HuH-7.5 (cell line): ENCODE results near the gene C1RL.

ENCODE experiments used
- DNase-seq: peaks from one replicate; pipeline ENCODE4 v3.0.0; 2011; ENCODE audit warnings: low spot score

Gene C1RL

GRCh38 chr12:7092229-7092985, 16.6 kb downstream of the C1RL start, which contains the start of gene C1R:
TSS of gene C1R (minus strand) at chr12:7092445. CDS start at chr12:7092388, 57 bp downstream.
- DNase-seq = peak; percentile 46

DNA sequence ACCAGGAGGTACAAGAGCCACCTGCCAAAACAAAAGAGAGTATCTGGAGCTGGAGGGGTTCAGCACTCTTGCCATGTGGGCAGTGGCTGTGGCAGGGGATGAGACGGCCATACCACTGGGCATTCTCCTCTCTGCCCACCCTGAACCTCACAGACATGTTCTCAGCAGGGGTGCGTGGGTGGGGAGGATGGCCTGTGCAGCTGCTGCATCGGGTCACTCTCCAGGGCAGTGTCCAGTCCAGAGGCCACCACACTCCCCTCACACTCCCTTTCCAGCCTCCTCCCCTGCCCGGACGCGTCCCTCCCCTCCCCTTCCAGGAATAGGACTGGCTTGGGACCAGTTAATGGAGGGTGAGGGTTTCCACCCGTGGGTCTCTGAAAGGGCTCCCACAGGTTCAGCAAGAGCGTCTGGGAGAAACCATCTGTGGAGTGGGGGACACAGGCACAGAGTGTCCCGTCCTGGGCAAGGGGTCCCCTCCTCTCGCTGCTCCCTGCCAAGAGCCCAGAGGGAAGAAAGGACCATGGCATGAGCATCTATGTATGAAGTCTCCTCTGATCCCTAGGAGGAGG, 17.3 kb downstream of the C1RL start:
- DNase-seq = no peak

DNA sequence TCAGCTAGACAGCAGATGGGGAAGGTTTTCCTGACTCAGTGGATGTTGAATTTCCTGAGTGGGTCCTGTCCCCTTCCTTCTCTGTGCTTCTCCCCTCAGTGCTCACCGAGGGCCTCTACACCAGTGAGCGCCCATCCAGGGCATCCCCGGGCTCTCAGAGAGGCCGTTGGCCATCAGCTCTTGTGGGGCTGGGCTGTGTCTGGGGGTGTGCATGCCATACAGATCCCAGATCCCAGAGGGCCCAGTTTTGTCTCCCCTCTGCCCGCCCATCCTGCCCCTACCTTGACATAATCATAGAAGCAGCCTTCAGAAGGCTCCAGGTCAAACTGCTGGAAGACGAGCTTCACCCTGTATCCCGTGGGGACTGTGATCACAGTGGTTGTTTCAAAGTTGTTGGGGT, 17.8 kb downstream of the C1RL start:
- DNase-seq = no peak

- no peak for DNase-seq
Measured at GRCh38 chr12:7090222-7090998, 18.6 kb downstream of the C1RL start.

GRCh38 chr12:7089196-7089871, 19.7 kb downstream of the C1RL start:
- DNase-seq = no peak

DNA sequence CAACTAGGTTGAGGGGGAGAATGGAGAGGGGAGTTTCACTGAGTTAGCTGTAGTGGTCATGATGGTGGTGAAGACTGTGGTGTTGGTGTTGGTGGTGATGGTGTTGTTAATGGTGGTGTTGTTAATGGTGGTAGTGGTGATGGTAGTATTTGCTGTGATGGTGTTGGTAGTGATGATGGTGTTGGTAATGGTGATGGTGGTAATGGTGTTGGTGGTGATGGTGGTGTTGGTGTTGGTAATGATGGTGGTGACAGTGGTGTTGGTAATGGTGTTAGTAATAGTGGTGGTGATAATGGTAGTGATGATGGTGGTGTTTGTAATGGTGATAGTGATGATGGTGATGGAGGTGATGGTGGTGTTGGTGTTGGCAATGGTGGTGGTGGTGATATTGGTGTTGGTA, 25.9 kb downstream of the C1RL start:
- no peak for DNase-seq

GRCh38 chr12:7081037-7081436, 28.0 kb downstream of the C1RL start:
- no peak for DNase-seq

DNA sequence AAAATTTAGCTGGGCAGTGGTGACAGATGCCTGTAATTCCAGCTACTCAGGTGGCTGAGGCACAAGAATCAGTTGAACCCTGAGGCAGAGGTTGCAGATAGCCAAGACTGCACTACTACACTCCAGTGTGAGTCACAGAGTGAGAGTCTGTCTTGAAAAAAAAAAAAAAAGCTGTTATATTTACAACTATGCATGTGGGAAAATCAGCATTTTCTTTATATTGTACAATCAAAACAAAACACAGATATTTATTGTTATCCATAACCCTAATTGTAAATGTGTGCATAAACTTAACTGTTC, 29.2 kb downstream of the C1RL start:
- no peak for DNase-seq

- no peak for DNase-seq
Measured at GRCh38 chr12:7078163-7078562, 30.9 kb downstream of the C1RL start.

DNA sequence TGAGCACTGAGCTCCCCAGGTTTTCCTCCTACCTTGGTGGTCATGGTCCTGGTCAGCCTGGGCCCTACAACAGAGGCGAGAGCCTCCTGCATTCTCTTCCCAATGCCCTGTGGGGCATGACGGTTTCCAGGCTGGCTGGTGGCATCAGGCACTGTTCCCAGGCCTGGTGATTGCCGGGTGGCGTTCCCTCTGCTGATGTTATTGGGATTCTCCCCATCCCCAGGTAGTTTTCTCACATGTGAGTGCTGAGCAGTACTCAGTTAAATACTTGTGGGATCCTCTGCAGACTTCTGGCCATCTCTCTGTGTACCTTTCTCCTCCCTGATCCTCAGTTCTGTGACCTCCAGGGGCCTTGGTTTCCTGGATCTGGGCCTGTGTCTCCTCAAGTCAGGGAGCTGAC, 32.5 kb downstream of the C1RL start:
- no peak for DNase-seq

DNA sequence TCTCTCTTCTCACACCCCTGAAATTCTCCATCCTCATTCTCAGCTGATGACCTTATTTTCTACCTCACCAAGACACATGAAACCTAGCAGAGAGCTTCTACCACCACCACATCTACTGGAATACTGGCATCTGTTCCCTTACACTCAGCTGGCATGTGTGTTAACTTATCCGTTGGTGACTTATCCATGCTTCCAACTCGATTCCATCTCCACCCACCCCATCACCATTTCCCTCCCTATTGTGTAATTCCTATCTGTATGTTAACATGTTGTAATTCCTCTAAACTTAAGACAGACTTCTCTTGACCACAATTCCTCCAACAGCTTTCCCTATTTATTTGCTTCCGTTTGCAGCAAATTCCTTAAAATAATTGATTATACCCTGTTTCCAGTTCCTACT, 33.1 kb downstream of the C1RL start:
- DNase-seq = no peak

- no peak for DNase-seq
Measured at GRCh38 chr12:7075518-7075917, 33.5 kb downstream of the C1RL start.

DNA sequence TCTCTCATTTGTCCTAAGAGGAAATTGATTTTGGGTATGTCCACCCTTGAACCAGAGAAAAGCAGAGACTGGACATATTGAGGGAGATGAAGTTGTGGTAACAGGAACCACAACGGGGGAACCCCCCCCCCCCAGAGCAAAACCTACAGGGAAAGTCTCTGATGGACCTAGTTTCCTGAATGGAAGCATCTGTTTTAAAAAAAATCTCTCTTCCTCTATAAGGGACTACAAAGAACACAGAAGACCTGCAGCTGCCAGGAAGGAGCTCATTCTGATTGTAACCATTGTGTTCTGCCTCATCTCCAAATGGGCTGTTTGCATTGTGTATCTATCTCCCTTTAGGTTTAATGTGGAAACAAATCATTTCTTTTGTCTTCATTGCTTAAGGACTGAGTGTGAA, 35.1 kb downstream of the C1RL start:
- no peak for DNase-seq

- DNase-seq = no peak
Measured at GRCh38 chr12:7072554-7072953, 36.5 kb downstream of the C1RL start.

DNA sequence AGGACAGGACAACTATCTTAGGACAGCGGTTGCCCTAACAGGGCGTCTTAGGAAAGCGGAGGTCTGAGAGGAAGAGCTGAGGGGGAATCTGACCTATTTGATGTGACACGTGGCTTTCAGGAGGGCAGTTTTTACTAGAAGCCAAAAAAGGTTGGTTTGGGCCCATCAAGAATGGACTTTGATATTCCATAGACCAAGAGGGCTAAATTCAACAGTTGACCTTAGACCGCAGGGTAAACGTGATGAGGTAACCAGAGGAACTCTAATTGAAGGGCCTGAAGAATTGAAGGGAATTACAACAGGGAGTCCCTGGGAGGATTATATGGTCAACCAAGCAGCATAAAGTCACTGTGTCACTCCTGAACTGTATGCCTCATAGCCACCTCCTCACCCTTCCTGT, 37.0 kb downstream of the C1RL start:
- DNase-seq = peak; percentile 43

DNA sequence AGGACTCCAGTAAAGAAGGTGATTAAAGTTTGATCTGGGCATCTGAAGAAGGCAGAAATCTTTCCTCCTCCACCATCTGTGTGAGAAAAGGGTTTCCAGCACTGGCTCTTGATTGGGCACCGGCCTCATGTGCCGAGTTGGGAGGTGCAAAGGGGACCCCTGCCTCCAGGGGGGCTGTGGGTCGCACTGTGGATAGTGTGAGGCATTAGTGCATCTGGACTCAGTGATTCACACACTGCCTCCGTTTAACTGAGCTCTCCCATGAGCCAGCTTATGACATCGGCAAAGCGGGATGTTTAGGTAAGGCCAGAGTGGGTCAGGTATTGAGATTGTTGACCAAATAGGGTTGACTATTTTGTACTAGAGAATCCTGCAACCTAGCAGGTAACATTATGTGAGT, 39.6 kb downstream of the C1RL start:
- no peak for DNase-seq

DNA sequence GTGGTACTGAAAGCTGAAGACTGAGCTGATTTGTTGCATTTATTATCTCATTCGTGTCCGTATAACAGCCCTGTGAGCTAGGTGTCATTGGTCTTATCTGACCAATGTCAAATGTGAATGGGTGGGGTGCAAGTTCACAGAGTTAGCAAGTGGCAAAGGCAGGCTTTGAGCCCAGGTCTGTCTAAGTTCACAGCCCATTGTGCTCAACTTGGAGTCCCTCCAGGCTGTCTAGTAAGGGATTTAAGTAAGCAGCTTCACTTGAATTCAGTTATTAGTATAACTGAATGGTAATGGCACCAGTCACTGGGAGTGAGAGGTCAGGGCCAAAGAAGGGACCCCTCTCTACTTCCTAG, 40.0 kb downstream of the C1RL start:
- no peak for DNase-seq

DNA sequence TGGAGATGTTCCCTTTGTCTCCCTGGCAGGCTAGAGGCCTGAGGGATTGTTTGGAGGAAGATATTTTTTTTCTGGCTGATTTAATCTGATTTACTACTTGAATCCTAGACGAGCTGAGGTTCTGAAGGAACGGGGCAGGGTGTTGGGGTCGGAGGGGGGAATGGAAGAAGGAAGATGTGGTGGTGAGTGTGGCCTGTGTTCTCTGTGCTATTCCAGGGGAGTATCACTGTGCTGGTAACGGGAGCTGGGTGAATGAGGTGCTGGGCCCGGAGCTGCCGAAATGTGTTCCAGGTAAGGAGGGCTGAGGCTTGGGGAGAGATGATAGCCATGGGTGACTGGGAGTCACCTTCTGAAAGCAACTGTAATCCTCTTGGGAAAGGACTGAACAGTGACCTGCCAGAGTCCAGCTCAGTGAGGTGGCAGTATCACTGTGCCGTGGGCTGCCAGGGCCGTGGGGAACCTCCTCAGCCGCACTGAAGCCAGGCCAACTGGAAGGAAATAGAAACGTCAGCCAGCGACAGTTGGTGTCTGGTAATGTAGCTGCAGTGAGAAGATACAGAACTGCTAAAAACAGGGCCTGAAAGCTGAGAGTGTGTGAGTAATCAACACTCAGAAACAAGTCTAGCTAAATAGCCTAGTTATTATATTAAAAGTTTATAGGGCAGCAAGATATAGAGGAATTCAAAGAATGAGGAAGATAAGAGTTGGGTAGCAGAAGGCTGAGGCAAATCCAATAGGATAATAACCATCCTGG, 40.6 kb downstream of the C1RL start:
- DNase-seq = no peak

DNA sequence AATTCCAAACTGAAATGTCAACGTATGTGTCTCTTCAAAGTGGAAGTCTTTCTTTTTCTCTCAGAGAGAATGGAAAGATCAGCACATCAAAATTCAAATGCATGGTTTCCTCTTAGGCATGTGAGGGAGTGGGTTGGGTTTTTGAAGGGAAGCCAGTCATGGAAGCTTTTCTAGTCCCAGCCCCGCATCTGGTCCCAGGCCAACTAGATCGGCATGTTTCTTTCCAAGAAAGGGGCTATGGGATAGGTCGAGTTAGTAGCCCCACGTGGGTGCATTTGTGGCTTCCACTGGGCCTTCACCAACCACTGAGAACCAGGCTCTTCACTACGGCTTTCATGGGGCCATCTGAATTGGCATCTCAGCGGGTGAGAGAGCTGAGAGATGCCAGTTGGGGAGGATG, 41.9 kb downstream of the C1RL start:
- DNase-seq = no peak

- no peak for DNase-seq
Measured at GRCh38 chr12:7066596-7066995, 42.4 kb downstream of the C1RL start.

GRCh38 chr12:7065073-7065623, 43.9 kb downstream of the C1RL start:
- no peak for DNase-seq

DNA sequence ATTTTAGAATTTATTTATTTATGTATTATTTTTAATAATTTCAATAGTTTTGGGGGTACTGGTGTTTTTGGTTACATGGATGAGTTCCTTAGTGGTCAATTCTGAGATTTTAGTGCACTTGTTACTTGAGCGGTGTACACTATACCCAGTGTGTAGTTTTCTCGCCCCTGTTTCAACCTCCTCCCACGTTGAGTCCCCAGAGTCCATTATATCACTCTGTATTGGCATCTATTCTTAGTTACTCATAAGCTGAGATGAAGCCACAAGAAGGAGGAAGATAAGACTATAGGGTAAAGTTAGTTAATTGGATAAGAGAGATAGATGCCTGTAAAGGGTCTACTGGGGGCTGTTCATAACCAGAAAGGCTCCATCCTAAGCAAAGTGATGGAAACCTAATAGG, 44.5 kb downstream of the C1RL start:
- DNase-seq = no peak
